ENCODE data around the gene RBMS3. TPM values are rescaled to one million over a fixed set of nuclear protein-coding genes. Genes with fewer than 3 reads are reported as not detected.
A peak's percentile ranks its signal among the peaks of the same experiment; 100 is the strongest.

Gene RBMS3
- total RNA-seq, 1 experiment from 2014 or later = 8.7 TPM

- CTCF ChIA-PET = interaction anchor here (1.4 kb wide), 1 partner anchor 12 kb away, joined by 6 read pairs; no protein-coding TSS in a partner anchor
- TF ChIP-seq GTF2I (CRISPR knock-in tag; conservative IDR thresholded peaks at IDR 0.05) (no peak), NR2C2 (CRISPR knock-in tag; IDR thresholded peaks at IDR 0.05) (no peak), NFE2L1 (CRISPR knock-in tag; IDR thresholded peaks at IDR 0.05) (no peak), ZNF219 (CRISPR knock-in tag; IDR thresholded peaks at IDR 0.05; ENCODE audit: borderline replicate concordance) (no peak), ZNF281 (CRISPR knock-in tag; IDR thresholded peaks at IDR 0.05) (no peak), TEAD1 (CRISPR knock-in tag; IDR thresholded peaks at IDR 0.05) (no peak), FOXJ3 (CRISPR knock-in tag; IDR thresholded peaks at IDR 0.05; ENCODE audit: borderline replicate concordance) (no peak), GABPB1 (CRISPR knock-in tag; IDR thresholded peaks at IDR 0.05) (no peak), ZNF416 (CRISPR knock-in tag; IDR thresholded peaks at IDR 0.05) (no peak), JUN (CRISPR knock-in tag; IDR thresholded peaks at IDR 0.05) (no peak), RORB (CRISPR knock-in tag; IDR thresholded peaks at IDR 0.05) (no peak), STAT6 (CRISPR knock-in tag; conservative IDR thresholded peaks at IDR 0.05; ENCODE audit: low read depth) (no peak), EMX1 (CRISPR knock-in tag; IDR thresholded peaks at IDR 0.05) (no peak), ATF2 (CRISPR knock-in tag; IDR thresholded peaks at IDR 0.05; ENCODE audit: borderline replicate concordance, low read depth) (no peak), AFF4 (CRISPR knock-in tag; IDR thresholded peaks at IDR 0.05; ENCODE audit: borderline replicate concordance) (no peak), TCF7 (CRISPR knock-in tag; IDR thresholded peaks at IDR 0.05; ENCODE audit: low read depth) (no peak), FOXP1 (CRISPR knock-in tag; IDR thresholded peaks at IDR 0.05; ENCODE audit: borderline replicate concordance) (no peak)
- H3K4me1 Mint-ChIP-seq = peaks cover 33% of the 10 kb centered on the region
- H3K4me3 Mint-ChIP-seq = no peak overlapping the region
- ATAC-seq = peak; percentile 60
- DNase-seq (ENCODE audit: low spot score) = no peak
- POLR2A ChIA-PET = no interaction called here
- no peaks in the 10 kb centered on the region for H3K27me3 Mint-ChIP-seq (ENCODE audit: low read depth)
- H3K9me3 Mint-ChIP-seq = peaks cover 5% of the 10 kb centered on the region
- H3K36me3 Mint-ChIP-seq = no peaks in the 10 kb centered on the region
- H3K27ac Mint-ChIP-seq = 0 out of 2 replicates have a peak overlapping the region, but pooled peaks have one; percentile 9
Observed at GRCh38 chr3:29771602-29772001, 490.7 kb downstream of the RBMS3 start.

All from WTC11 (cell line).